H9 (cell line): ENCODE results near the gene UBE2D3. TPM values are rescaled to one million over a fixed set of nuclear protein-coding genes. Genes with fewer than 3 reads are reported as not detected.

Experiments used
- DNase-seq: peaks from one replicate; pipeline ENCODE4 v3.0.0-alpha.2; 2017
- H2AFZ ChIP-seq: one replicate; pipeline ENCODE4 v1.6.1; 2013; ENCODE audit warnings: mild to moderate bottlenecking, low read length, control low read depth, moderate library complexity
- H2AK5ac ChIP-seq: 2 replicates; pipeline ENCODE4 v1.6.1; 2013; ENCODE audit warnings: low read length, control low read depth, mixed read lengths; ENCODE audit not compliant: insufficient read length
- H2BK120ac ChIP-seq: one replicate; pipeline ENCODE4 v1.6.1; 2013; ENCODE audit warnings: low read depth, mild to moderate bottlenecking, low read length, control low read depth, inconsistent platforms; ENCODE audit not compliant: poor library complexity, severe bottlenecking
- H2BK12ac ChIP-seq: 2 replicates; pipeline ENCODE4 v1.6.1; 2013; ENCODE audit warnings: low read length, control low read depth, mixed read lengths, low read depth; ENCODE audit not compliant: insufficient read length
- H2BK15ac ChIP-seq: 2 replicates; pipeline ENCODE4 v1.6.1; 2013; ENCODE audit warnings: low read depth, low read length, control low read depth
- H2BK20ac ChIP-seq: one replicate; pipeline ENCODE4 v1.6.1; 2013; ENCODE audit warnings: low read depth, mild to moderate bottlenecking, low read length, control low read depth, inconsistent platforms; ENCODE audit not compliant: poor library complexity, severe bottlenecking
- H2BK5ac ChIP-seq: 2 replicates; pipeline ENCODE4 v1.6.1; 2013; ENCODE audit warnings: low read length, control low read depth, mixed read lengths; ENCODE audit not compliant: insufficient read length
- H3K14ac ChIP-seq: 2 replicates; pipeline ENCODE4 v1.6.1; 2013; ENCODE audit warnings: low read length, control low read depth; ENCODE audit not compliant: insufficient read depth
- H3K18ac ChIP-seq: 2 replicates; pipeline ENCODE4 v1.6.1; 2013; ENCODE audit warnings: low read depth, mild to moderate bottlenecking, mixed read lengths, low read length, control low read depth; ENCODE audit not compliant: insufficient read length
- H3K23ac ChIP-seq: 2 replicates; pipeline ENCODE4 v1.6.1; 2013; ENCODE audit warnings: low read length, control low read depth, mixed read lengths, low read depth; ENCODE audit not compliant: insufficient read length
- H3K23me2 ChIP-seq: 2 replicates; pipeline ENCODE4 v1.6.1; 2013; ENCODE audit warnings: low read depth, mild to moderate bottlenecking, mixed read lengths, low read length, control low read depth; ENCODE audit not compliant: insufficient read length, poor library complexity, severe bottlenecking
- H3K27ac ChIP-seq: 2 replicates; pipeline ENCODE4 v1.5.1; 2013; ENCODE audit warnings: low read length, control low read depth, mixed read lengths, low read depth; ENCODE audit not compliant: insufficient read length
- H3K27me3 ChIP-seq: 2 replicates; pipeline ENCODE4 v1.6.1; 2013; ENCODE audit warnings: low read length, control low read depth, inconsistent platforms; ENCODE audit not compliant: insufficient read depth
- H3K4ac ChIP-seq: 2 replicates; pipeline ENCODE4 v1.6.1; 2013; ENCODE audit warnings: low read depth, mild to moderate bottlenecking, control low read depth, inconsistent platforms, low read length, moderate library complexity
- H3K4me1 ChIP-seq: 2 replicates; pipeline ENCODE4 v1.6.1; 2013; ENCODE audit warnings: low read length, control low read depth, inconsistent platforms; ENCODE audit not compliant: insufficient read depth
- H3K4me2 ChIP-seq: 2 replicates; pipeline ENCODE4 v1.6.1; 2013; ENCODE audit warnings: low read length, control low read depth, mixed read lengths; ENCODE audit not compliant: insufficient read length, insufficient read depth
- H3K56ac ChIP-seq: 2 replicates; pipeline ENCODE4 v1.6.1; 2013; ENCODE audit warnings: low read depth, mild to moderate bottlenecking, mixed read lengths, low read length, control low read depth; ENCODE audit not compliant: insufficient read length
- H3K79me1 ChIP-seq: 2 replicates; pipeline ENCODE4 v1.6.1; 2013; ENCODE audit warnings: low read depth, mild to moderate bottlenecking, moderate library complexity, low read length, control low read depth, inconsistent platforms; ENCODE audit not compliant: insufficient read depth, poor library complexity, severe bottlenecking
- H3K79me2 ChIP-seq: 2 replicates; pipeline ENCODE4 v1.6.1; 2013; ENCODE audit warnings: low read length, control low read depth, inconsistent platforms; ENCODE audit not compliant: insufficient read depth
- H3K9ac ChIP-seq: 2 replicates; pipeline ENCODE4 v1.6.1; 2013; ENCODE audit warnings: low read length, control low read depth, mixed read lengths; ENCODE audit not compliant: insufficient read length; ENCODE audit errors: extremely low read depth
- H3K9me3 ChIP-seq: one replicate; pipeline ENCODE4 v1.6.1; 2013; ENCODE audit warnings: low read depth, low read length, inconsistent platforms; ENCODE audit not compliant: control insufficient read depth
- H3T11ph ChIP-seq: one replicate; pipeline ENCODE4 v1.6.1; 2013; ENCODE audit warnings: mild to moderate bottlenecking, low read length, control low read depth, inconsistent platforms
- H4K20me1 ChIP-seq: one replicate; pipeline ENCODE4 v1.6.1; 2013; ENCODE audit not compliant: control insufficient read depth, insufficient read length, insufficient read depth
- H4K5ac ChIP-seq: 2 replicates; pipeline ENCODE4 v1.6.1; 2013; ENCODE audit warnings: low read depth, mild to moderate bottlenecking, mixed read lengths, low read length, control low read depth; ENCODE audit not compliant: insufficient read length
- H4K8ac ChIP-seq: replicated peaks from 2 replicates; pipeline ENCODE4 v1.6.1; 2013; ENCODE audit warnings: low read length, control low read depth, mixed read lengths, low read depth; ENCODE audit not compliant: insufficient read length
- H4K91ac ChIP-seq: 2 replicates; pipeline ENCODE4 v1.6.1; 2013; ENCODE audit warnings: low read depth, mild to moderate bottlenecking, moderate library complexity, mixed read lengths, low read length, control low read depth; ENCODE audit not compliant: insufficient read length
- H3K27ac Mint-ChIP-seq, 3 experiments: 2 replicates in 2 of 3; 3 replicates in 1 of 3; pipeline ENCODE4 v1.8.0; 2020 to 2021; ENCODE audit warnings: mixed read lengths in 3 of 3, mild to moderate bottlenecking in 1 of 3, moderate library complexity in 1 of 3
- H3K27me3 Mint-ChIP-seq: 2 replicates; pipeline ENCODE4 v1.8.0; 2021; ENCODE audit warnings: low read depth, mild to moderate bottlenecking, moderate library complexity, mixed read lengths
- H3K36me3 Mint-ChIP-seq, 3 experiments: 2 replicates in 2 of 3; 3 replicates in 1 of 3; pipeline ENCODE4 v1.8.0; 2020 to 2021; ENCODE audit warnings: low read depth in 3 of 3, mixed read lengths in 3 of 3; ENCODE audit not compliant: insufficient read depth in 1 of 3
- H3K4me1 Mint-ChIP-seq, 2 experiments: 2 replicates each; pipeline ENCODE4 v1.8.0; 2020; ENCODE audit warnings: mixed read lengths in 2 of 2
- H3K4me3 Mint-ChIP-seq, 2 experiments: 2 replicates in 1 of 2; 3 replicates in 1 of 2; pipeline ENCODE4 v1.8.0; 2020 to 2021; ENCODE audit warnings: mild to moderate bottlenecking in 2 of 2, mixed read lengths in 2 of 2, moderate library complexity in 1 of 2
- H3K9me3 Mint-ChIP-seq, 2 experiments: 2 replicates in 1 of 2; 3 replicates in 1 of 2; pipeline ENCODE4 v1.8.0; 2020; ENCODE audit warnings: mild to moderate bottlenecking in 2 of 2, mixed read lengths in 2 of 2, moderate library complexity in 1 of 2
- WGBS: extraction: QIAGEN DNeasy Blood & Tissue Kit; methylation state at CpG from one replicate; pipeline ENCODE4 v1.1.7; 2013; ENCODE audit warnings: missing lambda C conversion rate, low lambda C conversion rate, mixed read lengths; ENCODE audit not compliant: insufficient read length; ENCODE audit errors: extremely low coverage; 5-methylcytosine and 5-hydroxymethylcytosine counted together
- total RNA-seq: library from RNA; stranded (reverse); gene quantifications from 2 replicates; pipeline ENCODE4 v1.2.1, GENCODE V29; 2021
- TF ChIP-seq, protein P1 (sequence below): fragments of 200-600 bp; sonication (generic); conservative IDR thresholded peaks from 3 replicates; pipeline ENCODE4 v1.8.0; 2021; ENCODE audit warnings: antibody characterized with exemption, mild to moderate bottlenecking

The UBE2D3 gene
- total RNA-seq, 1 experiment from 2014 or later, result 378 TPM

- H3K36me3 Mint-ChIP-seq, result peaks cover under 1 to 10% (median 4%) of the 10 kb centered on the region in 3 experiments
- no peak for DNase-seq
- H3K79me2 ChIP-seq, result peaks cover 10% of the 10 kb centered on the region; the same call in 1 of the 2 replicates
- no peak overlapping the region for H2BK15ac ChIP-seq
- H3T11ph ChIP-seq, result no peak overlapping the region
- H4K5ac ChIP-seq, result no peak overlapping the region
- H3K56ac ChIP-seq, result no peak overlapping the region
- WGBS, result no CpG with 5 or more reads among the region's 25 CpGs
- H3K4ac ChIP-seq, result no peak overlapping the region
- H3K9me3 ChIP-seq, result no peaks in the 10 kb centered on the region
- peak overlapping the region; percentile 73 for H3K9ac ChIP-seq
- H3K27me3 Mint-ChIP-seq, result peaks cover 6% of the 10 kb centered on the region
- no peak overlapping the region for H4K91ac ChIP-seq
- no peak overlapping the region for H2BK12ac ChIP-seq
- no peaks in the 10 kb centered on the region for H3K4me1 ChIP-seq
- H2AFZ ChIP-seq, result no peak overlapping the region
- H3K9me3 Mint-ChIP-seq, result peaks cover 2 to 7% of the 10 kb centered on the region in 2 experiments; a peak in 4 of 5 replicates
- H3K27me3 ChIP-seq, result no peaks in the 10 kb centered on the region
- H3K18ac ChIP-seq, result peak overlapping the region; percentile 16
- no peaks in the 10 kb centered on the region for H4K20me1 ChIP-seq
- TF ChIP-seq, protein P1, sequence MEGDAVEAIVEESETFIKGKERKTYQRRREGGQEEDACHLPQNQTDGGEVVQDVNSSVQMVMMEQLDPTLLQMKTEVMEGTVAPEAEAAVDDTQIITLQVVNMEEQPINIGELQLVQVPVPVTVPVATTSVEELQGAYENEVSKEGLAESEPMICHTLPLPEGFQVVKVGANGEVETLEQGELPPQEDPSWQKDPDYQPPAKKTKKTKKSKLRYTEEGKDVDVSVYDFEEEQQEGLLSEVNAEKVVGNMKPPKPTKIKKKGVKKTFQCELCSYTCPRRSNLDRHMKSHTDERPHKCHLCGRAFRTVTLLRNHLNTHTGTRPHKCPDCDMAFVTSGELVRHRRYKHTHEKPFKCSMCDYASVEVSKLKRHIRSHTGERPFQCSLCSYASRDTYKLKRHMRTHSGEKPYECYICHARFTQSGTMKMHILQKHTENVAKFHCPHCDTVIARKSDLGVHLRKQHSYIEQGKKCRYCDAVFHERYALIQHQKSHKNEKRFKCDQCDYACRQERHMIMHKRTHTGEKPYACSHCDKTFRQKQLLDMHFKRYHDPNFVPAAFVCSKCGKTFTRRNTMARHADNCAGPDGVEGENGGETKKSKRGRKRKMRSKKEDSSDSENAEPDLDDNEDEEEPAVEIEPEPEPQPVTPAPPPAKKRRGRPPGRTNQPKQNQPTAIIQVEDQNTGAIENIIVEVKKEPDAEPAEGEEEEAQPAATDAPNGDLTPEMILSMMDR, result no peak
- H2BK20ac ChIP-seq, result no peak overlapping the region
- H3K4me3 Mint-ChIP-seq, result peak overlapping the region; percentile 88 to 96
- peak overlapping the region; percentile 99 for H3K4me2 ChIP-seq
- H3K27ac ChIP-seq, result no peak overlapping the region
- H3K14ac ChIP-seq, result peak overlapping the region; percentile 67
- H3K4me1 Mint-ChIP-seq, result peaks cover 26% of the 10 kb centered on the region in 2 experiments
- no peak overlapping the region for H2BK120ac ChIP-seq
- peaks cover 2% of the 10 kb centered on the region for H3K79me1 ChIP-seq
- H2BK5ac ChIP-seq, result no peak overlapping the region
- H3K27ac Mint-ChIP-seq, result peak overlapping the region in 1 of 3 experiments; percentile 93; a peak in 3 of 7 replicates
- H3K23me2 ChIP-seq, result peaks cover 14% of the 10 kb centered on the region
- no peak overlapping the region for H3K23ac ChIP-seq
- H2AK5ac ChIP-seq, result no peak overlapping the region
- H4K8ac ChIP-seq, result no peak overlapping the region
Measured at GRCh38 chr4:102759831-102760644, 67.3 kb downstream of the UBE2D3 start.
